SU-DHL-6 (cell line): ENCODE data around the gene MGMT.

ENCODE experiments used
- EZH2phosphoT487 ChIP-seq: fragments of 200-600 bp; sonication (generic), shearing (Covaris generic); conservative IDR thresholded peaks from 2 replicates; pipeline ENCODE4 v1.6.1; 2018; ENCODE audit warnings: mild to moderate bottlenecking, antibody characterized with exemption, low read length, moderate library complexity, mixed read lengths
- TF ChIP-seq, protein P1 (sequence below): fragments of 200-600 bp; sonication (generic); IDR thresholded peaks from one replicate; pipeline ENCODE4 v1.5.1; 2017; ENCODE audit warnings: antibody characterized with exemption, mild to moderate bottlenecking, low read length, moderate library complexity; ENCODE audit not compliant: insufficient read depth, poor library complexity, severe bottlenecking

DNA sequence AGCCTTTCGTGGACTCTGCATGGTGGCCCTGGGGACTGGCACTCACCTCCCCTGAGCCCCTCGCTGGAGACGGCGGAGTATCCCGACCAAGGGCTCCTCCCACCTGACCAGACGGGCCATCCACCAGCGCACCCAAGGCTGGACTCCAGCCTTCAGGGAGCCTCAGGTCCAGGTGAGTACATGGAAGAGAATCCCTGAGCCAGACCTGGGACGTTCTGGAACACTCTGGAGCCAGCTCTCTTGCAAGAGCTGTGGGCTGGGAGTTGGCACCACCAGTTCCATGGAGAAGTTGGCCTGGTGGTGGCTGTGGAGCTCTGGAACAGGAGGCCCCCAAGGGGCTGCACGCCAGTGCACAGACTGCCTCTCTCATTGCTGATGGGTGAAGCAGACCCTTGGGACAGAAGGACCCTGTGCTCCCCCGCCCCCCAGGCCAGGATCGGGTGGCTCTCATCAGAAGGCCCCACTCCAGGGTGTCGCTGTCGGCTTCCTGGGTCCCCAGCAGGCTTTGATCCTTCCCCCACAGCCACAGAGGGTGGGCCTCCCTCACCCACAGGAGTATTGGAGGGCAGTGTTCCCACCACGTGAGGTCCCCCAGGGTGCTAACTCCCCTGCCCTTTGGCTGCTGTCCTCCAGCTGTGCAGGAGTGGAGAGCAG, 307.2 kb downstream of the MGMT start:
- TF ChIP-seq, protein P1, sequence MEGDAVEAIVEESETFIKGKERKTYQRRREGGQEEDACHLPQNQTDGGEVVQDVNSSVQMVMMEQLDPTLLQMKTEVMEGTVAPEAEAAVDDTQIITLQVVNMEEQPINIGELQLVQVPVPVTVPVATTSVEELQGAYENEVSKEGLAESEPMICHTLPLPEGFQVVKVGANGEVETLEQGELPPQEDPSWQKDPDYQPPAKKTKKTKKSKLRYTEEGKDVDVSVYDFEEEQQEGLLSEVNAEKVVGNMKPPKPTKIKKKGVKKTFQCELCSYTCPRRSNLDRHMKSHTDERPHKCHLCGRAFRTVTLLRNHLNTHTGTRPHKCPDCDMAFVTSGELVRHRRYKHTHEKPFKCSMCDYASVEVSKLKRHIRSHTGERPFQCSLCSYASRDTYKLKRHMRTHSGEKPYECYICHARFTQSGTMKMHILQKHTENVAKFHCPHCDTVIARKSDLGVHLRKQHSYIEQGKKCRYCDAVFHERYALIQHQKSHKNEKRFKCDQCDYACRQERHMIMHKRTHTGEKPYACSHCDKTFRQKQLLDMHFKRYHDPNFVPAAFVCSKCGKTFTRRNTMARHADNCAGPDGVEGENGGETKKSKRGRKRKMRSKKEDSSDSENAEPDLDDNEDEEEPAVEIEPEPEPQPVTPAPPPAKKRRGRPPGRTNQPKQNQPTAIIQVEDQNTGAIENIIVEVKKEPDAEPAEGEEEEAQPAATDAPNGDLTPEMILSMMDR = no peak
- TF ChIP-seq EZH2phosphoT487 = no peak
